Adrenal gland (tissue), 5 donors: ENCODE measurements around the gene ACVRL1.

ENCODE experiments used
- POLR2A ChIP-seq, 2 donors: fragments of 450-650 bp; IDR thresholded peaks; one replicate each; pipeline ENCODE4 v1.6.1; 2017; ENCODE audit warnings: antibody characterized with exemption in 2 of 2, mild to moderate bottlenecking in 2 of 2, moderate library complexity in 1 of 2
- TF ChIP-seq, protein P1 (sequence below), 6 experiments: fragments of 450-650 bp in 4 of 6; fragments of 200-600 bp in 2 of 6; sonication (generic) in 1 of 6; IDR thresholded peaks; 1 replicate in 5 of 6; 2 replicates in 1 of 6; pipeline versions ENCODE4 v1.5.1 to v1.8.0; 2016 to 2021; ENCODE audit warnings: antibody characterized with exemption in 6 of 6, mild to moderate bottlenecking in 2 of 6, moderate library complexity in 1 of 6
- donor health status: DM: no; HTN: no; CAD: no.

DNA sequence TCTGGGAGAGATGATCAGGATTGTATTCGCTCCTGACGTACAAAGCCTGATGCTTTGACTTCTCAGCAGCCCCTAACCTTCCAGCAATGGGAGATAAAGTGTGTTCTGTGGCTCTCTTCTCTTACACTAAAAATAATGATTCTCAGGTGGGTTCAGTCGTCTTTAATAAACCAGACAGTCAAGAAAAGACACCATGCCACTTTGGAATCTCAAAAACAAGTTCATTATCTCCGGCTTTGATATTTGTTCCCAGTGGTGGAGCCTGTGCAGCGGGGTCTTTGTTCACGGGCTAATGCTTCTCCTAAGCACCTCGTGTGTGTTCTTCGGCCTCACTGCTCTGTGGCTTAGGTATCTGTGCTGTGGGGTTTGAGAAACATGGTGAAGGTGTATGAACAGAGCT lies 45.8 kb downstream of the ACVRL1 start:
- TF ChIP-seq, protein P1, sequence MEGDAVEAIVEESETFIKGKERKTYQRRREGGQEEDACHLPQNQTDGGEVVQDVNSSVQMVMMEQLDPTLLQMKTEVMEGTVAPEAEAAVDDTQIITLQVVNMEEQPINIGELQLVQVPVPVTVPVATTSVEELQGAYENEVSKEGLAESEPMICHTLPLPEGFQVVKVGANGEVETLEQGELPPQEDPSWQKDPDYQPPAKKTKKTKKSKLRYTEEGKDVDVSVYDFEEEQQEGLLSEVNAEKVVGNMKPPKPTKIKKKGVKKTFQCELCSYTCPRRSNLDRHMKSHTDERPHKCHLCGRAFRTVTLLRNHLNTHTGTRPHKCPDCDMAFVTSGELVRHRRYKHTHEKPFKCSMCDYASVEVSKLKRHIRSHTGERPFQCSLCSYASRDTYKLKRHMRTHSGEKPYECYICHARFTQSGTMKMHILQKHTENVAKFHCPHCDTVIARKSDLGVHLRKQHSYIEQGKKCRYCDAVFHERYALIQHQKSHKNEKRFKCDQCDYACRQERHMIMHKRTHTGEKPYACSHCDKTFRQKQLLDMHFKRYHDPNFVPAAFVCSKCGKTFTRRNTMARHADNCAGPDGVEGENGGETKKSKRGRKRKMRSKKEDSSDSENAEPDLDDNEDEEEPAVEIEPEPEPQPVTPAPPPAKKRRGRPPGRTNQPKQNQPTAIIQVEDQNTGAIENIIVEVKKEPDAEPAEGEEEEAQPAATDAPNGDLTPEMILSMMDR (IDR thresholded peaks at IDR 0.05): no peak
- no peak for TF ChIP-seq POLR2A (IDR thresholded peaks at IDR 0.05)
